NCI-H2196 (cell line): ENCODE results near the gene GPR84.

Source experiments
- DNase-seq: peaks from one replicate; lab custom pipeline; 2025; ENCODE audit not compliant: unreplicated experiment; lab: John Stamatoyannopoulos, UW

Gene GPR84

DNA sequence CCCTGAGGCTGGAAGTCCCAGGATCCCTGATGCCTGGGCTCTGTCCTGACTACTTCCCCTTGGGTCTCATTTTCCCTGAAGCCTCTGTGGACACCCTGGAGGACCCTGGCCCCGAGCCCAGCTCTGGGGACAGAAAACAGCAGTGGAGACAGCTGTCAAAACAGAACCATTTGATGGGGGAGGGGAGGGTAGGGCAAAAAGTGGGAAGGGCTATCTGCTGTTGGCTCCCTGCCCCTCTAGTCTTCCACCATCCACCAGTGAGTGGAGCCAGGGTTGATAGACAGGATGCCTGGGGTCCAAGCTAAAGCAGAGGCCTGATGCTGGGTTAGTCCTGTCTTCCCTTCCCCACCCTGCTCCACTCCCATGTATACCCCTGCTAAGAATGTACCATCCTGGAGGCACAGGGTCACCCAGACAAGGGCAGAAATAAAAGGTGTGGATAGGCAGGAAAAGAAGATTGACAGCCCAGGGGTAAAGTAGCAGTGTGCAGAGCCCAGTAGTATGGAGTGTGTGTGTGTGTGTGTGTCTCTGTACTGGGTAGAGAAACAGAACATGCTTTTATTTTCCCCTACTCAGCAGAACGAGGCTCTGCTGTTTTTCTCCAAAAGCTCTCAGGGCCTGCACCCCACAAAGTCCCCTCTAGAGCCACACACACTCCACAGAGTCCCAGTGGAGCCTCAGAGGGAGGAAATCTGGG is 10.4 kb upstream of the GPR84 start:
- peak; percentile 32 for DNase-seq

GRCh38 chr12:54373649-54374561 is 9.6 kb upstream of the GPR84 start:
- no peak for DNase-seq

- no peak for DNase-seq
These were observed 8.0 kb upstream of the GPR84 start for GRCh38 chr12:54372113-54372806.

GRCh38 chr12:54371328-54372112 is 7.2 kb upstream of the GPR84 start:
- peak; percentile 49 for DNase-seq

DNA sequence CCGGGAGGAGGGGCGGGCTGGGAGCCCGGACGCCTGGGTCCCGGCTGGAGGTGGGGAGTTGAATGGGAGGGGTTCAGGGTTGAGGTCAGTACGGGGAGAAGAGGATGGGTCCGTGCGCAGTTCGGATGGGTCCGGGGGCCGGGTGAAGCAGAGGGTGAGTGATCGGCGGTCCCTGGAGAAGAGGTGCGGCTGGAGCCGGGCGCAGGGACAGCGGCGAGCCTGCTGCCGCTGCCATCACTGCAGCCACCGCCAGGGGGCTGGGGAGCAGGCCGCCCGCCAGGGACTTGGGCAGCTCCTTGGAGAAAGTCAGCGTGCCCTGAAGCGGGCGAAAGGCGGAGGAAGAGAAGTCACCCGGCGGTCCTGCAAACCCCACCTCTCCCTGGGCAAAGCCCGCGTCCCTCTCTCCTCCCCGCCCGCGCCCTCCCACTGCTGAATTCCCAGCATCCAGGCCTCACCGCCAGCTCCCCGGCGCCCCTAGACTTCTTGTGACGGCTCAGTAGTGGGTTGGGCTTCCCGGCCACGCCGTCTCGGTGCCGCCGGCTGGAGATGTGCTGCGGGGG is 6.0 kb upstream of the GPR84 start:
- no peak for DNase-seq

GRCh38 chr12:54369597-54370131 is 5.4 kb upstream of the GPR84 start:
- no peak for DNase-seq

GRCh38 chr12:54368709-54369596 is 4.7 kb upstream of the GPR84 start:
- DNase-seq = peak; percentile 92

DNA sequence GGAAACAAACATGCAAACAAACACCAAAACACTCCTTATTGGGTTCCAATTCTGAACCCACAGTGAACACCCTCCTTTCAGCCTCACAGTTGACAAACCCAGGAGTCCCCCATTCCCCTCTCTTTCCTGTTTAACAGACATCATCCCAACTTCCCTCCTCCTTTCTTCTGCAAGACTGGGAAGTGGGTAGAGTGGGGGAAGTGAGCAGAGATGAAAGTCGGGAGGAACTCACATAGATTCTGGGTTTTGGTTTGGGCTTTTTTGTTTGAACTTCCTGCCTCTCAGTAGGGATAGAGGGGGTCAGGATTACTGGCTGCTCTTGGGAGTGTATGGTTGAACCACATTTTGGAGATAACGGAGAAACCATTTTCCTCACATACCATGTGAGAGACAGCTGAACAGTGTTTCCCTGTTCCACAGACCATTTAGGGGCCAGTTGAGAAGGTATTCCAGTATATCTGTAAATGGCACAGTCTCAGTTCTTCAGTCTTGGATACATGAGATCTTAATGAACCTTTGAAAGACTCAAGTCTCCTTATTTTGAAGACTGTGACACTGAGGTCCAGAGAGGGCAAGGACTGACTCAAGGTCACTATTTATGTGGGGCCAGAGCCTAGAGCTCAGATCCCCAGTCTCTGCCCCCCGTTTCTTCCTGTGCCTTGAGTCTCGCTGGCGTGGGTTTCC is 3.9 kb upstream of the GPR84 start:
- DNase-seq = no peak

- no peak for DNase-seq
These were observed 668 bp downstream of the GPR84 start for GRCh38 chr12:54363618-54364017.

GRCh38 chr12:54363047-54363446 is 1.2 kb downstream of the GPR84 start:
- DNase-seq = no peak

DNA sequence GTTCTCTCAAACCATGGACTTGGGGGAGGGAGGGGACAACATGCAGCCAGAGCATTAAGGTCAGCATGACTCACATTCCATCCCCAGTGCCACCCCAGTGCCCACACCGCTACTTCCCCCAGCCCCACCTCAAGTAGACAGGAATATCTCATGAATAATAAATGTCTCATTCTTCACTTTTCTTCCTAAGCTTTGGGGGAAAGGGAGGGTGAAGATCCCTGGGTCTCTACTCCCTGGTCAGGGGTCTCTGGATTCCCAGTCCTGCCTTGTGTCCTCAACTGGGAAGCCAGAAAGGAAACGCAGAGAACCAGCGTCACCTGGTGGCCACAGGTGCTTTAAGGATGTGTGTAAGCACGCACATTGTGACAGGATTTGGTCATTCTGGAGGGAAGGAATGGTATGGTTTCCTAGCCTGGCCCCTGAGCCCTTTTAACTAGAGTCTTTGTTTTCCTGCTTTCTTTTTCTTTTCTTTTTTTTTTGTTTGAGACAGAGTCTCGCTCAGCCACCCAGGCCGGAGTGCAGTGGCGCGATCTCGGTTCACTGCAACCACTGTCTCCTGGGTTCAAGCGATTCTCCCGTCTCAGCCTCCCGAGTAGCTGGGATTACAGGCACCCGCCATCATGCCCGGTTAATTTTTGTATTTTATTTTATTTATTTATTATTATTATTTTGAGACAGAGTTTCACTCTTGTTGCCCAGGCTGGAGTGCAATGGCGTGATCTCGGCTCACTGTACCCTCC is 3.4 kb downstream of the GPR84 start:
- peak; percentile 90 for DNase-seq

GRCh38 chr12:54359762-54360351 is 4.4 kb downstream of the GPR84 start:
- peak; percentile 12 for DNase-seq

DNA sequence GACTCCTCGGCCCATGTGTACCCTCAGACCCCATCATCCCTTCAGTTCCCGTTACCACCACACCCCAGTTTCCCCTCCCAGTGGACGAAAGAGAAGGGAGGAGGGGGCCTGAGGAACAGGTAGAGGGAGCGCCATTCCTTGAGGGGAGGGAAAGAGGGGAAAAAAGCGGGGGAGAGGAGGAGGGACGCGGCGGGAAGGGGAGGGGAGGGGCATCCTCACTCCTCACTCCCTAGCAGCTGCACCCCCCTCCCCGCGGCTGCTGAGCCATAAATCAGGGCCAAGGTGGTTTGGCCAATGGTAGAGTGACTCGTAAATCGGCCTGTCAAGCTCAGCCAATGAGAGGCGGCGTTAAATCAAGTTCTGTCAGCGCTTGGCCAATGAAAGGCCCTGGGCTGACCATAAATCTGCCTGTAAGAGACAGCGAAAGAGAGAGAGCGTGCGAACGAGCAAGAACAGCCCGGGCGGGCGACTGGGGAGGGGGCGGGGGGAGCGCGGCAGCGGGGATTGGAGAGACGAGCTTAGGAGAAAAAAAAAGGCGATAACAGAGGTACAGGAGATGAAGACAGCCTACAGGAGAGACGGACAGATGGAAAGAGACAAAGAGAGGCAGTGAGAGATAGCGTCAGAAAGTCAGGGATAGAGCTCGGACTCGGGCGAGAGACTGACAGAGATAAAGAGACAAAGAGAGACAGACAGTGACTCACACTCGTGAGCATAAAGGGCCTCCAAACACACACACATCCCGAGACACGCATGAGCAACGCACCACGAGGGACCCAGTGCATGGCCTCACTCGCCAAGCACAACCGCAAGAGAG is 5.1 kb downstream of the GPR84 start:
- peak; percentile 98 for DNase-seq

GRCh38 chr12:54358191-54358944 is 5.9 kb downstream of the GPR84 start:
- peak; percentile 40 for DNase-seq

DNA sequence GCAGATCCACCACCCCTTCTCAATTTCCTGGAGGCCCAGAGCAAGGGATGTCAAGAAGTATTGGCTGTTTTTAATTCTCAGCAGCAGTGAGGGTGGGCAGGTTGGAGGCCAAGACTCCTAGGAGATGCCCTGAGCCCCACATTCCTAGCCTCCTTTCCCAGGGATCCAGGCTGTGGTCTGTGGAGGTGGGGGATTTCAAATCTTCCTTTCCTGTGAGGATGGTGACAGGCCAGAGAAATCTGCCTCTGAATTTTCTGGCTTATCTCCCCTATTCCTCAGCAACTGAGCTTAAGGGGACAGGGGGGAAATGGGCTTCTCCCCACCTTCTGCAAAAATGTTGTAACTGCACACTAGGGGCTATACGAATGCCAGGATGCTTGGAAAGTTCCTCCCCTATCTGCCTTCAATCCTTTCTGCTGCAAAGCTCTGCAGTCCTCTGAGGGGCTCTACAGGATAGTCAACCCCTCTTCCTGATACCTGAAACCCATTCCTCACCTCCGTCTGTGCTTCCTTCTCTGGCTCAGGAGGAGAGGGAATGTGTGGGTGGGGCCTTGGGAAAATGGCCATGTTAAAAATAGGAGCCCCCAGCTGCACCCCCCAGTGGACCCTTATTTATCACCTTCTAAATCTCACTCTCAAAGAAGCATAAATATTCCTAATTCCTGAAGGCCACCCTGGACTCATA is 6.6 kb downstream of the GPR84 start:
- no peak for DNase-seq

DNA sequence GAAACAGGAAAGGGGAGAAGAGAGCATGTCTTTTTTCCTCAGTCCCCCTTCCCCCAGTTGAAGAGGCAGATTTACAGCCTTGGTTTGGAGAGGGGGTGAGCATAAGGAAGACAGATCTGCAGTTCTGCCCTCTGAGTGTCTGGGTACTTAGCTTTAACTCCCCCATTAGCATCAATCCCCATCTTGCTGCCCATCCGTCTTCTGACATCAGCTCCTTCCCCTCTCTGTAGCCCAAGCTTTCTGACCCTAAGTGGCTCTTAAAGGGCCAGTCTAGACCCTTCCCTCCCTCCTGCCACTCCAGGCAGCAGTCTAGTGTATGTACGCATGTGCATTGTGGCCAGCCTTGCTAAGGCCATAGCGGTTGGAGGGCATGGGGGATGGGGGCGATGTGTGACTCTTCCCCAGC is 7.3 kb downstream of the GPR84 start:
- DNase-seq = no peak
